Tibial nerve (tissue), 4 donors: ENCODE measurements around the gene FBLN1.

Experiments
- EP300 ChIP-seq, 2 donors: sonication (generic); formaldehyde crosslinking; IDR thresholded peaks; one replicate each; pipeline ENCODE4 v1.6.1; 2017; ENCODE audit warnings: antibody characterized with exemption in 2 of 2, mild to moderate bottlenecking in 1 of 2
- POLR2A ChIP-seq, 2 donors: fragments of 450-650 bp; IDR thresholded peaks; one replicate each; pipeline ENCODE4 v1.6.1; 2017; ENCODE audit warnings: antibody characterized with exemption in 2 of 2, mild to moderate bottlenecking in 2 of 2, moderate library complexity in 2 of 2
- TF ChIP-seq, protein P1 (sequence below), 5 experiments: fragments of 200-600 bp in 3 of 5; fragments of 450-650 bp in 2 of 5; sonication (generic) in 3 of 5; IDR thresholded peaks; one replicate each; pipeline ENCODE4 v1.5.1; 2016 to 2019; ENCODE audit warnings: antibody characterized with exemption in 5 of 5, mild to moderate bottlenecking in 3 of 5, moderate library complexity in 2 of 5

DNA sequence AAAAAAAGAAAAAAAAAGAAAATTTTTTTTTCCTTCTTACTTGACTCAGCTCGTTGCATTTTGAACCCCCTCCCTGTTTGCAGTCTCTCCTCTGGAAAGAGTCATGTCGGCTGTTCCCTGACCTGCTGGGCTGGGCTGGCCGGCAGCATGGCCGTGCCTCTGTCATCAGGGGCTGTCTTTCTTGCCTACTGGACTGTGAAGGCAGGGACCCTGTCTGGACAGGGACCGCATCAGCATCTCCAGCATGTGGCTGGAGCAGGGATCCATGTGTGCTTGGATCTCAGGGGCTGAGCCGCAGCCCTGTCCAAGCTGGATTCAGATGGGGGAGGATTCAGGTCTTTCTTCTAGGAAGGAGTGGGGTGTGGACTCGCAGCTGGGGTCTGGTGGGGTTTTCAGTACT, 15.5 kb downstream of the FBLN1 start:
- TF ChIP-seq, protein P1, sequence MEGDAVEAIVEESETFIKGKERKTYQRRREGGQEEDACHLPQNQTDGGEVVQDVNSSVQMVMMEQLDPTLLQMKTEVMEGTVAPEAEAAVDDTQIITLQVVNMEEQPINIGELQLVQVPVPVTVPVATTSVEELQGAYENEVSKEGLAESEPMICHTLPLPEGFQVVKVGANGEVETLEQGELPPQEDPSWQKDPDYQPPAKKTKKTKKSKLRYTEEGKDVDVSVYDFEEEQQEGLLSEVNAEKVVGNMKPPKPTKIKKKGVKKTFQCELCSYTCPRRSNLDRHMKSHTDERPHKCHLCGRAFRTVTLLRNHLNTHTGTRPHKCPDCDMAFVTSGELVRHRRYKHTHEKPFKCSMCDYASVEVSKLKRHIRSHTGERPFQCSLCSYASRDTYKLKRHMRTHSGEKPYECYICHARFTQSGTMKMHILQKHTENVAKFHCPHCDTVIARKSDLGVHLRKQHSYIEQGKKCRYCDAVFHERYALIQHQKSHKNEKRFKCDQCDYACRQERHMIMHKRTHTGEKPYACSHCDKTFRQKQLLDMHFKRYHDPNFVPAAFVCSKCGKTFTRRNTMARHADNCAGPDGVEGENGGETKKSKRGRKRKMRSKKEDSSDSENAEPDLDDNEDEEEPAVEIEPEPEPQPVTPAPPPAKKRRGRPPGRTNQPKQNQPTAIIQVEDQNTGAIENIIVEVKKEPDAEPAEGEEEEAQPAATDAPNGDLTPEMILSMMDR (IDR thresholded peaks at IDR 0.05): no peak
- TF ChIP-seq POLR2A (IDR thresholded peaks at IDR 0.05): no peak
- no peak for TF ChIP-seq EP300 (IDR thresholded peaks at IDR 0.05)
